GM12892 (cell line): Measurements from ENCODE around the gene HTR3B.

Experiments used
- POLR2A ChIP-seq: IDR thresholded peaks from 2 replicates; pipeline ENCODE4 v1.6.1; 2011; ENCODE audit warnings: low read depth, low read length, control low read depth
- TAF1 ChIP-seq: IDR thresholded peaks from 2 replicates; pipeline ENCODE4 v1.6.1; 2011; ENCODE audit warnings: low read depth, mild to moderate bottlenecking, control low read depth, low read length, borderline replicate concordance

GRCh38 chr11:113980785-113981184 lies 76.2 kb downstream of the HTR3B start:
- TF ChIP-seq TAF1 (no peak), POLR2A (no peak)
